GM21526 (cell line): ENCODE results near the gene ARAP1.

Source experiments
- ATAC-seq: cut with Tn5 transposase; IDR thresholded peaks from one replicate; pipeline ENCODE4 v1.9.1; 2021; ENCODE audit warnings: moderate library complexity; ENCODE audit not compliant: unreplicated experiment, low FRiP score

The ARAP1 gene

DNA sequence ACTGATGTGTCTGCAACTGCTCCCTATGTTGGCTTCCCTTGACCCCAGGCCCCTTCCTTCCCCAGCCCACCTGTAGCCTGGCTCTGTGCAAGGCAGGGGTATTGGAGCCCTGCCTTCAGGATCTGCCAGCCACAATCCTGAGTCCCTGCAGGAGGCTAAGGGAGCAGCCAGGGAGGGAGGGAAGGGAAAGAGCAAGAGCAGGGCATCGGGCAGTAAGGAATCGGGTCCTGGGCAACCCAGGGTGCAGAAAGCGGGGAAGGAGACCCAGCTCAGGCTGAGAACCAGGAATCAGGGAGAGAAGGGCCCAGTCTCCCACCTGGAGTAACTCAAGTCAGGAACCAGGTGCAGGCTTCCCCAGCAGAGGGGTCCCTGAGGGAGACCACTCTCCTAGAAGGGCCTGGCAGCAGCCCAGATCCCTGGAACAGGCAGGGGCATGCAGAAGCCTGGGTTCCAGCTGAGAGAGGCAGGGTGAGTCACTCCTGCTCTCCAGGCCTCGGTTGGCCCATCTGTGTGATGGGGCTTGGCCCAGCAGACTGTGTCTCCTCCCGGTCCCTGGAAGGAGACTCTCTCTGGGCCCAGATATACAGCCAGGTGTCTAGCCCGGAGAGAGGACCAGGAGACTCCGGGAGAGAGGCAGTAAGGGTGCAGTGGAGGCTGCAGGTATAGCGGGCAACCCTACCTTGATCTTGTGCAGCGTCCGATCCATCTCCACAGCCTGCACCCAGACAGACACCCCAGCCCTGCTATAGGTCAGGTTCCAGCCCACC, 28.3 kb upstream of the ARAP1 start:
- ATAC-seq: no peak

GRCh38 chr11:72779495-72780128, 27.4 kb upstream of the ARAP1 start:
- no peak for ATAC-seq

DNA sequence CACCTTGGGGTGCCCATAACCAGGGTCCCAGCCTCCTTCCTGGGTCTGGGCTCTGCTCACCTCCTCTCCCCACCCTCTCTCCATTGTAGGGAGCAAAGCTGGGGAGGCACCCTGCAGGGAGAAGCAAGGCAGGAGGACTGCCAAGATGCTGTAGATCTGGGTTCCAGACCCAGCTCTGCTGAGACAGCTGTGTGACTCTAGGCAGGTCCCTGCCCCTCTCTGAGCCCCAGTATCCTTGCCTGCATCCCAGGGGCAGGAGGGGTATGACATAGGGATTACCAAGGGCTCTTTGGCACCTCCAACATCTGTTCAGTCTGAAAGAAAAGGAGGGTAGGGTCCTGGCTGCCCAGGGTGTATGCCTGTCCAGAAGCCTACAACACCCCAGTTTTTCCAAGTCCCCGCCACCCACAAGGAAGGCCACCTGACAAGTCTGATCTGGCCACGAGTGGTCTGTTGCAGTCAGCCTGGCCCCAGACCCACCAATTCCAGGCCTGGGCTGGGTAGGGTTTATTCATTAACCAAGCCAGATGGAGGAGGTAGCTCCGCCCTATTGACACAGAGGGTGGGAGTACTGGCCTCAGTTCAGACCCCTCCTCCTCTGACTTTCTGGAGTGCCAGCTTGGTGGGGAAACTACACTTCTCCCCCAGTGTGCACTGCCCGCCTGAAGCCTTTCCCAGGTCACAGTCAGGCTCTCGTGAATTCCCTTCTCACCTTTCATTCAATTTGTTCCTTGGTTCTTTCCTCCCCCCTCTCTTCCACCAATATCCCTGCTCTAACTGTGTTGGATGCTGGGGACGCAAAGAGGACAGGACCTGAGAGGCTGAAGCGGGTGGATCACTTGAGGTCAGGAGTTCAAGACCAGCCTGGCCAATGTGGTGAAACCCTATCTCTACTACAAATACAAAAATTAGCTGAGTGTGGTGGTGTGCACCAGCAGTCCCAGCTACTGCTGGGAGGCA, 26.6 kb upstream of the ARAP1 start:
- ATAC-seq: no peak

DNA sequence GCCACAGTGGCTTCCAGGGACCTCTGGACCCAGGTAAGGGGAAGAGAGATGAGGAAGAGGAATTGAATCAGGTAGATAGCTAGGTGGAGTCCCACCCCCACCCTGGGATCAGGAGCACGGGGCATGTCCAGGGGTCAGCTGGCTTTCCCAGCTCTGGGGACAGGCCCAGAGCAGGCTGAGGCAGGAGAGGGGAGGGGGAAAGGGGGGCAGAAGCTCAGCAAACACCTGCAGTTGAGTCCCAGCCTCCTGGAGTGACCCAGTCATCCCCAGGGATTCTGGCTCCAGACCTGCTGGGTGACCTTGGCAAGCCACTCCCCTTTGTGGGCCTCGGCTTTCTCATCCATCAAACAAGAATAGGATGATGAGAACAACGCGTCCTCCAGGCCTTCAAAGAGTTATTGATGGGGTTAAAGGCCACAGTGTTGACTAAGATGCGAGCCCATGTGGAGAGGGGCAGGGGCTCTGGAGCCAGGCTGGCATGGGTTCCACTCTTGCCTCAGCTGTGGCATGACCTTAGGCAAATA, 25.6 kb upstream of the ARAP1 start:
- ATAC-seq: no peak

DNA sequence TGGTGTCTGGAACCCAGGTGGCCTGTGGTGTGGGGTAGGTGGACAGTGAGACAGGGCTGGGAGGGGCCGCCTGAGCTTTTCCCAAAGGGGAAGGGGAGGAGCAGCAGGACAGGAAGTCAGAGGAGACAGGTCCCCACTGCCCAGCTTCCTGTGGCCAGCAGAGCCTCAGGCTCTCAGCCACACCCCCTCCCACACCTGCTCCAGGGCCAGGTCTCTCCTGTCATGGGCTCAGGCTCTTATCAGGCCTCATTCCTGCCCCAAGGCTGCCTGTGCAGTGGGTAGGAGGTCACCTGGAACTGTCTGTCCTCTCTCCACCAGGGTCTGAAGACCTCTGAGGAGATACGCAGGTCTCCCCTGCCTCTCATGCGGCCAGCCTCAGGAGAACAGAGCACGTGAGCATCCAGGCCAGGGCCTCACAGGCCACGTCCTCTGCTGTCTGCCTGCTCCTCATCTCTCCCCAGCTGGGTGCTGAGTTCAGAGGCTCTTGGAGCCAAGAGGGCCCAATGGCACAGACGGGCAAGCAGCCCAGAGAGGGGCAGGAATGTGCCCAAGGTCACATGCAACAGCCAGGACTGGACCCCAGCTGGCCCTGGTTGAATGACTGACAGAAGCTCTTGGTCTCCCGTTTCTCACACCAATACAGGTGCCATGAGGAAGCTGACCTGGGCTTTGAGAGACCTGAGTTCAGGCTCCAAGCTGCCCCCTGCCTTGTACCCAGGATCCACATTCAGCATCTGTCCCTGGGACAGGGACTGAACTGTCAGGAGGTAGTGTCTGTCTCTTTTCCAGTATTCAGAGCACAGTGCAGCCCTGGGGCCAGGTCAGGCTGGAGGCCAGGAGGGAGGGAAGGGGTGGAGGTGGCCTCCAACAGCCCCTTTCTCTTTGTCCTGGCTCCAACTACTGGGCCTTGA, 24.9 kb upstream of the ARAP1 start:
- no peak for ATAC-seq

DNA sequence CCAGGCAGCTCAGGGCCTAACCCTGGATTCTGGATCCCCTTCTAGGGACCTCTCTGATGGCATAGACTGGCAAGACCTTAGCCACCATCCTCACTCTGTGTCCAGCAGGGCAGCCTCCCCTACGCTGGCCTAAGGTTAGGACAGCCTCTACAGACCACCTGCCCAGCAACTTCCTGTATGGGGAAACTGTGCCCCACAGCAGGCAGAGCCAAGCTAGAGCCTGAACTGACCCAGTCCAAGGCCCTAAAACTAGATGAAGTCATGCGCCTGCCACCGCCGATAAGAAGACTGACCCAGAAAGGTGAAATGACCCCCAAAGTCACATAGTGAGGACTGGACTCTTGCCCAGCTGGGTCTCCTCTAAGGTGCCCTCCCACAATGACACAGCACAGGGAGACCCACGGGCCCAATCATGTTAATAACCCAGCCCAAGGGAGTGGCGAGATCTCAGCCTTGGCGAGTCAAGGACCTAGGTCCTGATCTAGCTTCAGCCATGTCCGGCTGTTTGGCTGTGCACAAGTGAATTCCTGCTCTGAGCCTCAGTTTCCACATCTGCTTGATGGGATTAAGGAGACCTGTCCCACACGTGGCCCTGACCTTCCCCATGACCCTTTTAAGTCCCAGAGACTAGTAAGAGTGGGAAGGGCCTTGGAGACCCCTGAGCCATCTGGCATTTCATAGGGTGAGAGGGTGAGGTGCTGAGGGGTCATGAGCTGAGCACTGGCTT, 24.1 kb upstream of the ARAP1 start:
- ATAC-seq: no peak

DNA sequence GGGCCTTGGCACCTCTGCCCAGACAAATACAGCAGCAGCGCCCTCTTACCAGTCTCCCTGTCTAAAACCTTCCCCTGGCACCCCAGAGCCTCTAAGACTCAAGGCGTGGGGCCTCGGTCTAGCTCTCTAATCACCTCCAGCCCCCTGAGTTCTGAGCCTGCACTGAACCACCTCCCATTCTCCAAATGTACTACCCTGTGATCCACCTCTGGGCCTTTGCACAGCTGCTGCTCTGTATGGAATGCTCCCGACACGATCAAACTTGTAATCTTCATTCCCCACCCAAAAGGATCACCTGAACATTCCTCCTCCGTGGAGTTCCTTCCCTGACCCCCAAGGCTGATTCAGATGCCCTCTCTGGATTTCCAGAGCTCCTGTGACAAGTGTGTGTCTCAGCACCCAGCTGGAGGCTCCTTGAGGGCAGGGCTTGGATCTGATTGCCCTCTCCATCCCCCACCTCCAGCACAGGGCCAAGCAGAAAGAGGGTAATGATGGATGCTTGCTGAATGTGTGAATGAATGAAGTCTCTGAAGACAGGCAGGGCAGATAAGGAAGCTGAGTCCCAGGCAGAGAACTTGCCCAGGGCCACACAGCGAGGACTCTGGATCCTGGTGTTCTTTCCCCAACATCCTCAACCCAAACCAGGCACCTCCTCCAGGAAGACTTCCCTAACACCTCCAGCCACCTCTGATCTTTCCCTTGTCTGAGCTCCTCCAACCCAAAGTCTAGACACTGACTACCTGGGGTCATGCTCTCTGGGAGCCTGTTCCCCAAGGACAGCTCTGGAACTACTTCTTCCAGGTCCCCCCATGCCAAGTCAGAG, 23.3 kb upstream of the ARAP1 start:
- ATAC-seq: no peak

DNA sequence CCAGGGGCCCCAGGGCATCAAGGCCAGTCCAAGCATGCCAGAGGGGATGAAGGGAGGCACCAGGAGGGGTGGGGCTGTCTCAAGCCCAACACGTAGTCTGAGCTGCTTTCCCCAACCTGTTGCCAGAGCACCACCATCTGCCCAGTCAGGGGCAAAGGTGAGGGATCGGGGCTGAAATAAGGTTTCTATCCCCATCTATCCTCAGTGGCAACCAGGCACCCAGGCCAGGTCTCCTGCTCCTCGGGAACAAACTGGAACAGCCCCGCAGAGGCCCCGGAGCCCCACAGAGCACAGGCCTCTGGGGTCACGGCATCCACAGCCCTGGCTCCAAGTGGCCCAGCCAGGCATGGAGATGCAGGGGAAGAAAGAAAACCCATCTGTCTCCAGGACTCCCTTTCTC, 22.3 kb upstream of the ARAP1 start:
- ATAC-seq: no peak

DNA sequence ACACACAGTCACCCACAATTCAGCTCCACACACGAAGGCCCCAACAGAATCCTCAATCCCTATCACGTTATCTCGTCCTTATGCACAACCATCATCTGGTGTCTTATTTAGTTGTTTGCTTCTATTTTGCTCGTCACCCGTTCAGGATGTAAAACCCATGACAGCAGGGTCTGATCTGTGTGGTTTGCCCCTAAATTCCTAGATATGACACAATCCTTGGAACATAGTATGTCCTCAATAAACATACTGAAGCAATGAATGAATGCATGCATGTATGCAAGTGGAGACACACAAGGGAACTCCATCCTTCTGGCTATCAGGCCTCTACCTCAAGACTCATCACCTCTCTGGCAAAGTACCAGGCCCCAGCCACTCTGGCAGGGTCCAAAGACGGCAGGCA, 21.5 kb upstream of the ARAP1 start:
- no peak for ATAC-seq

- ATAC-seq: no peak
These were observed 21.1 kb upstream of the ARAP1 start for GRCh38 chr11:72773291-72773690.

- no peak for ATAC-seq
These were observed 19.9 kb upstream of the ARAP1 start for GRCh38 chr11:72772059-72772458.

DNA sequence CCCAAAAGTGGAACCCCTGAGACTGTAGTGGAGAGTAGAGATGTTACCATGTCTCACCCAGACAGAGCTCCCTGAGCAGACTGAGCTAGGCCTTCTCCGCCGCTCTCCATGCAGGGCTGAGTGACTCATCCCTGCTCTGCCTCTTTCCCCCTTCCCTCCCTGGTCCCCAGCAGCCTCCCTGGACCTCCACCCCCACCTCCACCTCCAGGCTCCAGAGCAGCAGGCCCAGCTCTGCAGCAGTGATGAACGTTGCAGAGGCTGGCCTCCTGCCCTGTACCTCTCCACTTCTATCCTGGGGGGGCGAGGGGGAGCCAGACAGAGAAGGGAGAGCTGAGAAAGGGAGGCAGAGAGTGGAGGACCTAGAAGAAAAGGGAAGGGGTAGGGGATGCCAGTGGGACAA, 19.3 kb upstream of the ARAP1 start:
- no peak for ATAC-seq

DNA sequence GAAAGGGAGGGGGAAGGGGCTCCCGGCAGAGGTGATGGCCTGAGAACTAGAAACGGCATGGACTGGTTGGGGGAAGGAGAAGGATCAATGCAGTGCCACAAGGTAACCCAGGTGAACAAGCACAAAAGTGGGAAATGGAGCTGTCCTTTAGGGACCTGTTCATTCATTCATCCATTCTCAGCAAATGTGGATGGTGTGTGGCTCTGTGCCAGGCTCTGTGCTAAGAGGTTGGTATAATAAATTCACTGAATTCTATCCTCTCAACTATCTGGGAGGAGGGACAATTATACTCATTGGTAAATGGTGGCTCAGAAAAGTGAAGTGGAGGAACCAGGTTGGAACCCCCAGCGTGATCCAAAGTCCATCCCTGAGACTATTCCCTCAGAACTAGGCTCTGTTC, 18.6 kb upstream of the ARAP1 start:
- no peak for ATAC-seq

DNA sequence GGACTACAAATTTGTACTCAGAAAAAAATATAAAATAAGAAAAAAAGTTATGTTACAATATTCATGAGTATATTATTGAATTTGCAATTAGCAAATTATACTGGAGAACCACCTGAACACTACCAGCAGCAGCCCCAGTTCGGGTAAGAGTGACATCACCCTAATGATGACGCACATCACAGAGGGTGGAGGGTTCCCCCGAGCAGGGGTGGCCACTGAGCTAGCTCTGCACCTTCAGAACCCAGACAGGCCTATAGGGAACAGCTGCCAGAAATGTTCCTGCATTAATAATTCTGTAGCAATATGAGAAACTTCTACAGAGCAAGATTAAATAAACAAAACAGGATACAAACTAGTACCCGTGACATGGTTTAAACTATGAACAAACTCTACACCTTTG, 17.5 kb upstream of the ARAP1 start:
- no peak for ATAC-seq

DNA sequence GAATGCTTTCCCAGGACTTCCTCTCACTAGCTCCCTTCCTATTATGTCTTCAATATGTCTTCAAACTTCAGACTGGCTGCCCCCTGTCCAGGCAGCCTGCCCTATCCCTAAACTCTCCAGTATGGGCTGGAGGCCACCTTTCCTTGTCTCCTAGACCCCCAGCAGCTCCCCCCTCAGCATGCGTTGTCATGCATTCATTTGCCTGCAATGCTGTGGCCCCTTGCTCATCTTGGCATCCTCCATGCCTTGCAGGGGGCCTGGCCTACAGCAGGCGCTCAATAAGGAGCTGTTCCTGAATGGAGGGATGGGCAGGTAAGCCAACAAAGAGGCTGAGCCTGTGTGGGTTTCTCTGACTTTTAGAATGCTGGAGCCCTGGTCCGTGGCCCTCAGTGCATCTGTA, 16.4 kb upstream of the ARAP1 start:
- ATAC-seq: no peak

DNA sequence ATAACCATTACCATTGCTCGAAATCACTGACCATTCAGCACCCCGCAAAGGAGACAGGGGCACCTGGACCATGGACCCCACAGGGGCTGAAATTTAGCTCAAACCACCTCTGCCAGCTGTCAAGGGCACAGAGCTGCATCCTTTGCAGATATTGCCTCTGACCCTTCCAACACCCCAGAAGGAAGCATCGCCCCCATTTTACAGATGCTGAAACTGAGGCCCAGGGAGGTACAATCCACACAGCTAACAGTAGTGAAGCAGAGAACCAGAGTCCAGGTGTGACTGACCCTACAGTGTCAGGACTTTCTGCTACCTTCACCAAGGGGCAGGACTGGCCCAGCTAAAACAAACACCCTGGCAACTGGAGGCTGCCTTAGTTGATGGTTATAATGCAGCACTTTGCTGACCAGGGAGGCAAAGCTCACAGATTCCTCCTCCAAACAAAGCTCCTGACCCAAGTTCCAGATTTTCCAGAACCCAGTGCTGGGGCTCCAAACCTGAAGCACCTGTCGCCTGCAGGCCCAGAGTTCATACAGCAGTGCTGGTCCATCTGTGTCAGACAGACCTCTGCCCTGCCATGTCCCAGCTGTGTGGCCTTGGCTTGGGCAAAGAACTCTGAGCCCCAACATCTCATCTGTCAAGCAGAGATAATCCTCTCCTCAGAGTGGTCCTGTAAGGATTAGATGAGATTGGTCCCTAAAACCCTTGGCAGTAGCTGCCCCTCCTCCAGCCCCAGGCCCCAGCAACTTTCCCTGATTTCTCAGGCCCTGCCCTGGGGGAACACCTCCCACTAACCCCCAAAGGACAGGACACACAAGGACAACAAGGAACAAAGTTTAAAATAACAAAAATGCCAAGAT, 15.2 kb upstream of the ARAP1 start:
- no peak for ATAC-seq

DNA sequence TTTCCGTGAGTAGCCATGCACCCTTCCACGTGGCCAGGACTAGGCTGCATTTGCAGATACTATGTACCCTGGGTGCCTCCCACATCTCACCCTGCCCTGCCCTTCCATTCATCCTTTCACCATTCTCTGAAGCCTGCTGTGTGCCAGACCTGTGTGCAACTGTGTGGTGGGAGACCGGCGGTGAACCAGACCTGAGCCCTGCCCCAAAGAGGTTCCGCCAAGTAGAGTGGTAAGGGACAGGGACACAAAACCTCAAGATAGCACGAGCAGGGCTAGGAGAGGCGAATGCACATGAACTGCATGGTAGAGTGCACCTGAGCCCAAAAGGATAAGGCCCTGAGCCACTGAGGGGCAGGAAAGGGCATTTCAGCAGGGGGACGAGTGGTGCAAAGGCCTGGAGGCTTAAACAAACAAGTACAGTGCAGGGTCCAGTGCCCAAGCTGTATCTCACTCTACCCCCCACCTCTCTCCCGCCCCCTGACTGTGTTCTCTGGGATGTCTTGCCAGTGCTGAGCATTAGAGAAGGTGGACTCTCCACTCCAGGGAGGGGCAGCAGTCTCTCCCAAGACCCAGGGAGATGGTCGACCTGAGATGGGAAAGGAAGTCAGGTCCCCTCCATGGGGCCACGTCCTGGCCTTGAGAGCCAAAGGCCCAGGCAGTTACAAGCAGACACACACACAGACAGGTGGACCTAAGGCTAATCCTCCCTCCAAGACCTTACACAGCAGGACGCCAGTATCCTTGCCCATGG, 14.1 kb upstream of the ARAP1 start:
- ATAC-seq: no peak
